Renal cortex interstitium (tissue), 11 donors: ENCODE results near the gene ARFRP1. TPM values are rescaled to one million over a fixed set of nuclear protein-coding genes. Genes with fewer than 3 reads are reported as not detected.
"Not testable (repeated sequence)": the region's sequence is repeated elsewhere in the genome, so short reads cannot be mapped to it uniquely, and the experiment has no call there.

Source experiments
- DNase-seq, 11 donors: peaks; one replicate each; pipeline ENCODE4 v3.0.0-alpha.2; 2013; ENCODE audit warnings: low read depth in 9 of 11, low spot score in 4 of 11; ENCODE audit errors: extremely low read depth in 1 of 11
- polyA plus RNA-seq, 3 donors: library from polyadenylated mRNA; unstranded; fragments of 120-200 nt; gene quantifications; one replicate each; pipeline ENCODE4 v1.2.1, GENCODE V29; 2013; ENCODE audit not compliant: insufficient read length in 3 of 3

Gene ARFRP1
- polyA plus RNA-seq, 3 donors = 28.3 to 37.0 (median 36.2) TPM

- no peak for DNase-seq
Measured at GRCh38 chr20:63668351-63668750, 39.4 kb downstream of the ARFRP1 start.

- no peak for DNase-seq
Measured at GRCh38 chr20:63667858-63668257, 39.9 kb downstream of the ARFRP1 start.

GRCh38 chr20:63665708-63666107 is 42.1 kb downstream of the ARFRP1 start:
- no peak for DNase-seq

GRCh38 chr20:63664861-63665594 is 42.7 kb downstream of the ARFRP1 start:
- DNase-seq = no peak

- DNase-seq = no peak
Measured at GRCh38 chr20:63664143-63664851, 43.5 kb downstream of the ARFRP1 start.

- DNase-seq = no peak
Measured at GRCh38 chr20:63663332-63664066, 44.3 kb downstream of the ARFRP1 start.

- no peak for DNase-seq
Measured at GRCh38 chr20:63662813-63663189, 45.0 kb downstream of the ARFRP1 start.

- DNase-seq = no peak
Measured at GRCh38 chr20:63661959-63662812, 45.6 kb downstream of the ARFRP1 start.

- no peak for DNase-seq
Measured at GRCh38 chr20:63661108-63661507, 46.7 kb downstream of the ARFRP1 start.

GRCh38 chr20:63660622-63661021 is 47.2 kb downstream of the ARFRP1 start:
- no peak for DNase-seq

- not testable (repeated sequence) for DNase-seq
Measured at GRCh38 chr20:63660174-63660573, 47.6 kb downstream of the ARFRP1 start.

GRCh38 chr20:63659370-63659769 is 48.4 kb downstream of the ARFRP1 start:
- no peak for DNase-seq

- no peak for DNase-seq
Measured at GRCh38 chr20:63658749-63659187, 49.0 kb downstream of the ARFRP1 start.

GRCh38 chr20:63657937-63658748 is 49.6 kb downstream of the ARFRP1 start, which contains the start of gene RTEL1:
Gene RTEL1, plus strand, starts transcription at chr20:63658312. Its CDS starts 1,091 bp downstream, at chr20:63659403.
- peak; percentile 72 to 97 (median 88) for DNase-seq

- DNase-seq = peak in 1 of 11 donors; percentile 19
Measured at GRCh38 chr20:63657260-63657936, 50.4 kb downstream of the ARFRP1 start.

- DNase-seq = no peak
Measured at GRCh38 chr20:63656451-63656850, 51.3 kb downstream of the ARFRP1 start.

GRCh38 chr20:63655249-63655648 is 52.5 kb downstream of the ARFRP1 start:
- DNase-seq = no peak
